Neural cell (in vitro differentiated cells): ENCODE data around the gene WDR75. TPM values are rescaled to one million over a fixed set of nuclear protein-coding genes. Genes with fewer than 3 reads are reported as not detected.

Experiments used
- H2AFZ ChIP-seq: fragments of 200-600, 300-800 bp; sonication (generic), shearing (Covaris generic); 2 replicates; pipeline ENCODE4 v1.6.0; 2014; ENCODE audit warnings: low read depth, mild to moderate bottlenecking, antibody characterized with exemption, low read length, moderate library complexity
- H3F3A ChIP-seq: fragments of 200-600 bp; shearing (Covaris generic); 2 replicates; pipeline ENCODE4 v1.6.1; 2016; ENCODE audit warnings: mild to moderate bottlenecking, moderate library complexity, mixed read lengths, antibody characterized with exemption, low read length; ENCODE audit not compliant: insufficient read depth, poor library complexity, severe bottlenecking
- H3K27ac ChIP-seq: fragments of 200-600, 300-800 bp; sonication (generic), shearing (Covaris generic); 2 replicates; pipeline ENCODE4 v1.5.1; 2014; ENCODE audit warnings: mild to moderate bottlenecking, low read length, moderate library complexity
- H3K27me3 ChIP-seq: fragments of 300-800, 200-600 bp; sonication (generic), shearing (Covaris generic); 2 replicates; pipeline ENCODE4 v1.6.0; 2014; ENCODE audit warnings: mild to moderate bottlenecking, low read depth, low read length, moderate library complexity; ENCODE audit not compliant: insufficient read depth
- H3K36me3 ChIP-seq: fragments of 300-800, 200-600 bp; sonication (generic), shearing (Covaris generic); 2 replicates; pipeline ENCODE4 v1.5.1; 2014; ENCODE audit warnings: mild to moderate bottlenecking, antibody characterized with exemption, low read length, moderate library complexity; ENCODE audit not compliant: insufficient read depth
- H3K4me2 ChIP-seq: fragments of 300-800, 200-600 bp; sonication (generic), shearing (Covaris generic); 2 replicates; pipeline ENCODE4 v1.6.0; 2014; ENCODE audit warnings: mild to moderate bottlenecking, low read length
- H3K4me3 ChIP-seq: fragments of 300-800, 200-600 bp; sonication (generic), shearing (Covaris generic); 2 replicates; pipeline ENCODE4 v1.5.1; 2014; ENCODE audit warnings: mild to moderate bottlenecking, low read length, moderate library complexity
- H3K79me2 ChIP-seq: fragments of 200-600 bp; shearing (Covaris generic); replicated peaks from 2 replicates; pipeline ENCODE4 v1.6.0; 2014; ENCODE audit warnings: mild to moderate bottlenecking, low read length, moderate library complexity; ENCODE audit not compliant: insufficient read depth
- H3K9ac ChIP-seq: fragments of 300-800, 200-600 bp; sonication (generic), shearing (Covaris generic); 2 replicates; pipeline ENCODE4 v1.6.1; 2016; ENCODE audit warnings: mild to moderate bottlenecking, low read length, mixed read lengths
- H3K9me2 ChIP-seq: fragments of 200-600 bp; shearing (Covaris generic); 2 replicates; pipeline ENCODE4 v1.6.1; 2016; ENCODE audit warnings: mild to moderate bottlenecking, low read length, mixed read lengths; ENCODE audit not compliant: insufficient read depth
- H3K9me3 ChIP-seq: fragments of 200-600, 300-800 bp; sonication (generic), shearing (Covaris generic); 2 replicates; pipeline ENCODE4 v1.6.1; 2016; ENCODE audit warnings: mild to moderate bottlenecking, mixed run types, low read length, moderate library complexity, mixed read lengths
- H4K20me1 ChIP-seq: fragments of 200-600 bp; shearing (Covaris generic); 2 replicates; pipeline ENCODE4 v1.6.1; 2016; ENCODE audit warnings: mild to moderate bottlenecking, mixed run types; ENCODE audit not compliant: insufficient read depth
- CTCF ChIP-seq: fragments of 450-650 bp; IDR thresholded peaks from 2 replicates; pipeline ENCODE4 v1.5.1; 2014; ENCODE audit warnings: antibody characterized with exemption, mild to moderate bottlenecking, moderate library complexity; ENCODE audit not compliant: poor library complexity, severe bottlenecking
- EP300 ChIP-seq: fragments of 450-650 bp; conservative IDR thresholded peaks from 2 replicates; pipeline ENCODE4 v1.6.1; 2014; ENCODE audit warnings: antibody characterized with exemption, mild to moderate bottlenecking, moderate library complexity; ENCODE audit not compliant: poor library complexity, severe bottlenecking
- EZH2 ChIP-seq: fragments of 200-600, 300-800 bp; shearing (Covaris generic), sonication (generic); IDR thresholded peaks from 2 replicates; pipeline ENCODE4 v1.6.1; 2014; ENCODE audit warnings: antibody characterized with exemption, low read length, borderline replicate concordance, mild to moderate bottlenecking; ENCODE audit not compliant: insufficient read depth, poor library complexity, severe bottlenecking
- MXI1 ChIP-seq: fragments of 450-650 bp; conservative IDR thresholded peaks from 2 replicates; pipeline ENCODE4 v1.6.1; 2014; ENCODE audit warnings: antibody characterized with exemption, mild to moderate bottlenecking; ENCODE audit not compliant: poor library complexity, severe bottlenecking
- POLR2AphosphoS5 ChIP-seq: IDR thresholded peaks from 2 replicates; pipeline ENCODE4 v1.6.1; 2012
- RAD21 ChIP-seq: fragments of 450-650 bp; conservative IDR thresholded peaks from 2 replicates; pipeline ENCODE4 v1.6.1; 2014; ENCODE audit warnings: antibody characterized with exemption, mild to moderate bottlenecking, moderate library complexity
- REST ChIP-seq: IDR thresholded peaks from 2 replicates; pipeline ENCODE4 v1.6.1; 2012; ENCODE audit warnings: borderline replicate concordance
- SMC3 ChIP-seq: fragments of 450-650 bp; conservative IDR thresholded peaks from 2 replicates; pipeline ENCODE4 v1.6.1; 2014; ENCODE audit warnings: antibody characterized with exemption, mild to moderate bottlenecking, moderate library complexity; ENCODE audit not compliant: poor library complexity
- TAF1 ChIP-seq: IDR thresholded peaks from 2 replicates; pipeline ENCODE4 v1.6.1; 2012; ENCODE audit warnings: low read depth
- polyA plus RNA-seq: library from polyadenylated mRNA; depleted of rRNA; stranded (reverse); fragments of >200 nt; gene quantifications from 2 replicates; pipeline ENCODE4 v1.2.3, GENCODE V29; 2014

The WDR75 gene
- polyA plus RNA-seq, 1 donor from 2014 or later = 62.5 TPM

GRCh38 chr2:189511960-189512319, 70.7 kb downstream of the WDR75 start:
- Histone ChIP-seq H3K79me2 (no peaks in the 10 kb centered on the region), H3K4me3 (no peak overlapping the region), H3K9ac (no peak overlapping the region), H3K9me2 (no peaks in the 10 kb centered on the region), H3K4me2 (no peak overlapping the region), H3F3A (no peaks in the 10 kb centered on the region), H3K36me3 (no peaks in the 10 kb centered on the region), H2AFZ (no peak overlapping the region), H3K9me3 (no peaks in the 10 kb centered on the region), H4K20me1 (no peaks in the 10 kb centered on the region), H3K27me3 (no peaks in the 10 kb centered on the region), H3K27ac (no peak overlapping the region)
- TF ChIP-seq EP300 (no peak), TAF1 (no peak), RAD21 (no peak), EZH2 (no peak), SMC3 (no peak), POLR2AphosphoS5 (no peak), MXI1 (no peak), CTCF (no peak), REST (no peak)

GRCh38 chr2:189512879-189513278, 71.6 kb downstream of the WDR75 start:
- H3K79me2 ChIP-seq = no peaks in the 10 kb centered on the region
- no peaks in the 10 kb centered on the region for H3F3A ChIP-seq
- no peaks in the 10 kb centered on the region for H3K9me2 ChIP-seq
- H3K4me2 ChIP-seq = no peak overlapping the region
- no peaks in the 10 kb centered on the region for H3K36me3 ChIP-seq
- H4K20me1 ChIP-seq = no peaks in the 10 kb centered on the region
- no peak overlapping the region for H3K4me3 ChIP-seq
- H3K9me3 ChIP-seq = no peaks in the 10 kb centered on the region
- no peaks in the 10 kb centered on the region for H3K27me3 ChIP-seq
- H3K27ac ChIP-seq = no peak overlapping the region
- H2AFZ ChIP-seq = no peak overlapping the region
- no peak for TF ChIP-seq POLR2AphosphoS5
- TF ChIP-seq EP300 = no peak
- TF ChIP-seq MXI1 = no peak
- TF ChIP-seq TAF1 = no peak
- no peak for TF ChIP-seq RAD21
- TF ChIP-seq EZH2 = no peak
- TF ChIP-seq SMC3 = no peak
- no peak for TF ChIP-seq REST
- TF ChIP-seq CTCF = no peak
- H3K9ac ChIP-seq = no peak overlapping the region
